PC-9 (cell line): ENCODE results near the gene ATG9A.

Source experiments
- EZH2 ChIP-seq: fragments of 200-600 bp; sonication (generic); IDR thresholded peaks from 2 replicates; pipeline ENCODE4 v1.8.0; 2017; ENCODE audit warnings: antibody characterized with exemption, low read depth
- TF ChIP-seq, protein P1 (sequence below): fragments of 200-600 bp; sonication (generic); conservative IDR thresholded peaks from 2 replicates; pipeline ENCODE4 v1.6.1; 2017; ENCODE audit warnings: mixed run types, antibody characterized with exemption, mild to moderate bottlenecking, moderate library complexity

DNA sequence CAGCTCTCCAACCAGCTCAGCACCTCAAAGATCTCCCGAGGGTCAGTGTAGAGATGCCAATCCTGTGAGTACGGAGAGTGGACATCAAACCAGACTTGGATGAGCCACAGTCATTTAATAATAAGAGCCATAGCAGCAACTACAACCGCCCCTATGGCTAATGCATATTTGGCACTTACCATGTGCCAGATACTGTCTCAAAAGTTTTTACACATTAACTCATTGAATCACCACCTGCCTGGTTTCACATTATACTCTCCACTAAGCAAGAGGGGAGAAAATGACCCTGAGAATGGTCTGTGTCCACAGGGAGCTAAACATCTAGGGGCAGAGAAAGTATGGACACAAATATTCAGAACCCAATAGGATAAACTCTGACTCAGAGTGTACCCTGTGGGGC, 55.3 kb downstream of the ATG9A start:
- TF ChIP-seq, protein P1, sequence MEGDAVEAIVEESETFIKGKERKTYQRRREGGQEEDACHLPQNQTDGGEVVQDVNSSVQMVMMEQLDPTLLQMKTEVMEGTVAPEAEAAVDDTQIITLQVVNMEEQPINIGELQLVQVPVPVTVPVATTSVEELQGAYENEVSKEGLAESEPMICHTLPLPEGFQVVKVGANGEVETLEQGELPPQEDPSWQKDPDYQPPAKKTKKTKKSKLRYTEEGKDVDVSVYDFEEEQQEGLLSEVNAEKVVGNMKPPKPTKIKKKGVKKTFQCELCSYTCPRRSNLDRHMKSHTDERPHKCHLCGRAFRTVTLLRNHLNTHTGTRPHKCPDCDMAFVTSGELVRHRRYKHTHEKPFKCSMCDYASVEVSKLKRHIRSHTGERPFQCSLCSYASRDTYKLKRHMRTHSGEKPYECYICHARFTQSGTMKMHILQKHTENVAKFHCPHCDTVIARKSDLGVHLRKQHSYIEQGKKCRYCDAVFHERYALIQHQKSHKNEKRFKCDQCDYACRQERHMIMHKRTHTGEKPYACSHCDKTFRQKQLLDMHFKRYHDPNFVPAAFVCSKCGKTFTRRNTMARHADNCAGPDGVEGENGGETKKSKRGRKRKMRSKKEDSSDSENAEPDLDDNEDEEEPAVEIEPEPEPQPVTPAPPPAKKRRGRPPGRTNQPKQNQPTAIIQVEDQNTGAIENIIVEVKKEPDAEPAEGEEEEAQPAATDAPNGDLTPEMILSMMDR: no peak
- TF ChIP-seq EZH2: no peak
